Panc1 (cell line): ENCODE data around the gene GAL.

Experiments
- POLR2AphosphoS5 ChIP-seq: IDR thresholded peaks from 2 replicates; pipeline ENCODE4 v1.6.1; 2012; ENCODE audit warnings: mild to moderate bottlenecking, low read depth, low read length, moderate library complexity
- SIN3A ChIP-seq: IDR thresholded peaks from 2 replicates; pipeline ENCODE4 v1.6.1; 2012; ENCODE audit warnings: low read depth, mild to moderate bottlenecking, low read length, moderate library complexity, borderline replicate concordance; ENCODE audit not compliant: insufficient read depth
- TCF7L2 ChIP-seq: IDR thresholded peaks from 2 replicates; pipeline ENCODE4 v1.6.1; 2011; ENCODE audit warnings: mild to moderate bottlenecking, low read depth, low read length, inconsistent platforms
- TF ChIP-seq, protein P1 (sequence below): fragments of 450-650 bp; IDR thresholded peaks from 2 replicates; pipeline ENCODE4 v1.5.1; 2017; ENCODE audit warnings: mild to moderate bottlenecking
- TF ChIP-seq, protein P2 (sequence below), 2 experiments: IDR thresholded peaks; 2 replicates each; pipeline ENCODE4 v1.6.1; 2011 to 2012; ENCODE audit warnings: low read depth in 2 of 2, control low read depth in 1 of 2, low read length in 1 of 2, mild to moderate bottlenecking in 1 of 2, moderate library complexity in 1 of 2; ENCODE audit not compliant: insufficient read depth in 1 of 2

DNA sequence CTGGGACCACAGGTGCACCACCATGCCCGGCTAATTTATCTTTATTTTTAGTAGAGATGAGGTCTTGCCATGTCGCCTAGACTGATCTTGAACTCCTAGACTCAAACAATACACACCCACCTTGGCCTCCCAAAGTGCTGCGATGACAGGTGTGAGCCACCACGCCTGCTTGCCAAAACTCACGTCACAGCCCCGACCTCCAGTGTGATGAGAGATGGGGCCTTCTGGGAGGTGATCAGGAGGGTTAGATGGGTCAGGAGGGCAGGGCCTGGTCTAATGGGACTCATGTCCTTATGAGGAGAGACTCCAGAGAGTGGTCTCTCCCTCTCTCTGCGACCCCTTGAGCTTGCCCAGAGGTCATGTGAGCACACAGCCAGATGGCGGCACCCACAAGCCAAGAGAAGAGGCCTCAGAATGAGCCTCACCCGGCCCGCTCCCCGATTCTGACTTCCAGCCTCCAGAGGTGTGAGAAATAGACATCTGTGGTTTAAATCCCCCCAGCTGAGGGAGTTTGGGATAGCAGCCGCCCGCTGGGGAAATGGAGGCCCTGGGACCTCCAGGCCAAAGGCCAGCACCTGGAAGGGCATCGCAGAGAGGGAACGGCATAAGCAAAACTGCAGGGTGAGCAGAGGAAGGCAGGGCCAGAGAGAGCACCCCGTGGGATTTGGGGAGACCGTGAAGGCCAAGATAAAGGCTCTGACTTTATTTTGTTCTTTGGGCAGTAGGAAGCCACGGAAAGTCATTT lies 24.1 kb upstream of the GAL start:
- TF ChIP-seq, protein P1, sequence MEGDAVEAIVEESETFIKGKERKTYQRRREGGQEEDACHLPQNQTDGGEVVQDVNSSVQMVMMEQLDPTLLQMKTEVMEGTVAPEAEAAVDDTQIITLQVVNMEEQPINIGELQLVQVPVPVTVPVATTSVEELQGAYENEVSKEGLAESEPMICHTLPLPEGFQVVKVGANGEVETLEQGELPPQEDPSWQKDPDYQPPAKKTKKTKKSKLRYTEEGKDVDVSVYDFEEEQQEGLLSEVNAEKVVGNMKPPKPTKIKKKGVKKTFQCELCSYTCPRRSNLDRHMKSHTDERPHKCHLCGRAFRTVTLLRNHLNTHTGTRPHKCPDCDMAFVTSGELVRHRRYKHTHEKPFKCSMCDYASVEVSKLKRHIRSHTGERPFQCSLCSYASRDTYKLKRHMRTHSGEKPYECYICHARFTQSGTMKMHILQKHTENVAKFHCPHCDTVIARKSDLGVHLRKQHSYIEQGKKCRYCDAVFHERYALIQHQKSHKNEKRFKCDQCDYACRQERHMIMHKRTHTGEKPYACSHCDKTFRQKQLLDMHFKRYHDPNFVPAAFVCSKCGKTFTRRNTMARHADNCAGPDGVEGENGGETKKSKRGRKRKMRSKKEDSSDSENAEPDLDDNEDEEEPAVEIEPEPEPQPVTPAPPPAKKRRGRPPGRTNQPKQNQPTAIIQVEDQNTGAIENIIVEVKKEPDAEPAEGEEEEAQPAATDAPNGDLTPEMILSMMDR = no peak
- TF ChIP-seq, protein P2, sequence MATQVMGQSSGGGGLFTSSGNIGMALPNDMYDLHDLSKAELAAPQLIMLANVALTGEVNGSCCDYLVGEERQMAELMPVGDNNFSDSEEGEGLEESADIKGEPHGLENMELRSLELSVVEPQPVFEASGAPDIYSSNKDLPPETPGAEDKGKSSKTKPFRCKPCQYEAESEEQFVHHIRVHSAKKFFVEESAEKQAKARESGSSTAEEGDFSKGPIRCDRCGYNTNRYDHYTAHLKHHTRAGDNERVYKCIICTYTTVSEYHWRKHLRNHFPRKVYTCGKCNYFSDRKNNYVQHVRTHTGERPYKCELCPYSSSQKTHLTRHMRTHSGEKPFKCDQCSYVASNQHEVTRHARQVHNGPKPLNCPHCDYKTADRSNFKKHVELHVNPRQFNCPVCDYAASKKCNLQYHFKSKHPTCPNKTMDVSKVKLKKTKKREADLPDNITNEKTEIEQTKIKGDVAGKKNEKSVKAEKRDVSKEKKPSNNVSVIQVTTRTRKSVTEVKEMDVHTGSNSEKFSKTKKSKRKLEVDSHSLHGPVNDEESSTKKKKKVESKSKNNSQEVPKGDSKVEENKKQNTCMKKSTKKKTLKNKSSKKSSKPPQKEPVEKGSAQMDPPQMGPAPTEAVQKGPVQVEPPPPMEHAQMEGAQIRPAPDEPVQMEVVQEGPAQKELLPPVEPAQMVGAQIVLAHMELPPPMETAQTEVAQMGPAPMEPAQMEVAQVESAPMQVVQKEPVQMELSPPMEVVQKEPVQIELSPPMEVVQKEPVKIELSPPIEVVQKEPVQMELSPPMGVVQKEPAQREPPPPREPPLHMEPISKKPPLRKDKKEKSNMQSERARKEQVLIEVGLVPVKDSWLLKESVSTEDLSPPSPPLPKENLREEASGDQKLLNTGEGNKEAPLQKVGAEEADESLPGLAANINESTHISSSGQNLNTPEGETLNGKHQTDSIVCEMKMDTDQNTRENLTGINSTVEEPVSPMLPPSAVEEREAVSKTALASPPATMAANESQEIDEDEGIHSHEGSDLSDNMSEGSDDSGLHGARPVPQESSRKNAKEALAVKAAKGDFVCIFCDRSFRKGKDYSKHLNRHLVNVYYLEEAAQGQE (IDR thresholded peaks at IDR 0.05; ENCODE audit: insufficient read depth in 1 of 2, low read depth in 2 of 2, low read length in 1 of 2) = no peak
- TF ChIP-seq POLR2AphosphoS5 (no peak), TCF7L2 (no peak), SIN3A (no peak)
